Naive thymus-derived CD4-positive, alpha-beta T cell (primary cell): ENCODE measurements around the gene SWI5. TPM values are rescaled to one million over a fixed set of nuclear protein-coding genes. Genes with fewer than 3 reads are reported as not detected.

ENCODE experiments used
- ATAC-seq: fragments of 150-1000 bp; cut with Tn5 transposase; 2 replicates; pipeline ENCODE4 v1.10.0; 2021; ENCODE audit warnings: mild to moderate bottlenecking, moderate library complexity
- CTCF ChIA-PET: fragments of 350-600 bp; sonication (Branson Sonifier 250); formaldehyde crosslinking; loops from one replicate; lab custom pipeline; 2021; ENCODE audit warnings: antibody characterized with exemption; lab: Charles Lee
- POLR2A ChIA-PET: fragments of 350-600 bp; sonication (Branson Sonifier 250); formaldehyde crosslinking; loops from one replicate; lab custom pipeline; 2021; ENCODE audit warnings: antibody characterized with exemption, inconsistent platforms; lab: Charles Lee
- DNase-seq, 9 donors: peaks; one replicate each; pipeline versions ENCODE4 v3.0.0 to v3.0.0-alpha.2; 2020 to 2022; ENCODE audit warnings: mixed read lengths in 1 of 9
- H3K27ac ChIP-seq: one replicate; pipeline ENCODE4 v1.7.0; 2013; ENCODE audit warnings: mild to moderate bottlenecking, low read depth, low read length, moderate library complexity
- H3K27me3 ChIP-seq, 2 donors: one replicate each; pipeline ENCODE4 v1.7.0; 2013; ENCODE audit warnings: low read length in 2 of 2, mild to moderate bottlenecking in 2 of 2, moderate library complexity in 2 of 2; ENCODE audit not compliant: control insufficient read depth in 2 of 2, insufficient read depth in 2 of 2
- H3K36me3 ChIP-seq, 3 experiments: 1 replicate in 2 of 3; 2 replicates in 1 of 3; pipeline ENCODE4 v1.7.0; 2013; ENCODE audit warnings: low read length in 3 of 3, mild to moderate bottlenecking in 3 of 3, moderate library complexity in 1 of 3; ENCODE audit not compliant: insufficient read depth in 3 of 3, control insufficient read depth in 2 of 3
- H3K4me1 ChIP-seq, 2 donors: one replicate each; pipeline ENCODE4 v1.7.0; 2013; ENCODE audit warnings: low read length in 2 of 2, mild to moderate bottlenecking in 2 of 2, moderate library complexity in 1 of 2; ENCODE audit not compliant: control insufficient read depth in 2 of 2, insufficient read depth in 2 of 2
- H3K4me3 ChIP-seq: 2 replicates; pipeline ENCODE4 v1.7.0; 2013; ENCODE audit warnings: mild to moderate bottlenecking, low read length
- H3K9me3 ChIP-seq, 3 experiments: 1 replicate in 2 of 3; 2 replicates in 1 of 3; pipeline ENCODE4 v1.7.0; 2013; ENCODE audit warnings: low read length in 3 of 3; ENCODE audit not compliant: control insufficient read depth in 2 of 3
- H3K27ac Mint-ChIP-seq, 9 donors: one replicate each; pipeline ENCODE4 v1.8.0; 2020 to 2022; ENCODE audit warnings: mixed read lengths in 9 of 9, mild to moderate bottlenecking in 8 of 9, moderate library complexity in 5 of 9, inconsistent platforms in 2 of 9
- H3K27me3 Mint-ChIP-seq, 5 donors: one replicate each; pipeline ENCODE4 v1.8.0; 2021 to 2022; ENCODE audit warnings: mixed read lengths in 5 of 5, mild to moderate bottlenecking in 1 of 5
- H3K36me3 Mint-ChIP-seq, 5 donors: one replicate each; pipeline ENCODE4 v1.8.0; 2020 to 2022; ENCODE audit warnings: mixed read lengths in 5 of 5, mild to moderate bottlenecking in 3 of 5, inconsistent platforms in 1 of 5
- H3K4me1 Mint-ChIP-seq, 7 donors: one replicate each; pipeline ENCODE4 v1.8.0; 2020 to 2022; ENCODE audit warnings: mixed read lengths in 7 of 7, mild to moderate bottlenecking in 3 of 7, inconsistent platforms in 1 of 7
- H3K4me3 Mint-ChIP-seq, 10 donors: one replicate each; pipeline ENCODE4 v1.8.0; 2020 to 2022; ENCODE audit warnings: mild to moderate bottlenecking in 10 of 10, mixed read lengths in 10 of 10, moderate library complexity in 6 of 10, inconsistent platforms in 2 of 10
- H3K9me3 Mint-ChIP-seq, 11 donors: one replicate each; pipeline ENCODE4 v1.8.0; 2020 to 2022; ENCODE audit warnings: mixed read lengths in 11 of 11, mild to moderate bottlenecking in 4 of 11, inconsistent platforms in 1 of 11, moderate library complexity in 1 of 11
- intact Hi-C, 2 donors: fragments of 100-400 bp; cut with micrococcal nuclease; formaldehyde crosslinking; loops; one replicate each; pipeline ENCODE4 v1.15.1; 2023
- polyA plus RNA-seq, 2 donors: library from polyadenylated mRNA; unstranded; fragments of 300-500 nt; fragmentation: Illumina TruSeq; gene quantifications; one replicate each; pipeline ENCODE4 v1.2.3, GENCODE V29; 2021
- total RNA-seq, 6 experiments: library from RNA in 5 of 6; stranded (reverse) in 5 of 6; gene quantifications; 1 replicate in 5 of 6; 2 replicates in 1 of 6; pipeline ENCODE4 v1.2.3 and lab custom pipeline; 2021 to 2026

SWI5 gene
- total and polyA plus RNA-seq, 7 experiments from 2014 or later: 8.7 to 36.6 (median 11.1) TPM

GRCh38 chr9:128262687-128263086 lies 13.4 kb upstream of the SWI5 start:
- no peaks in the 10 kb centered on the region for H3K4me1 ChIP-seq
- H3K27ac Mint-ChIP-seq: no peak overlapping the region
- no peaks in the 10 kb centered on the region for H3K27me3 Mint-ChIP-seq
- peaks cover 0 to 73% (median 10%) of the 10 kb centered on the region in 3 experiments for H3K36me3 ChIP-seq
- no peaks in the 10 kb centered on the region for H3K27me3 ChIP-seq
- peaks cover 14 to 57% (median 25%) of the 10 kb centered on the region in 5 donors for H3K36me3 Mint-ChIP-seq
- no peaks in the 10 kb centered on the region for H3K9me3 Mint-ChIP-seq
- H3K4me1 Mint-ChIP-seq: peaks cover 0 to under 1% (median 0%) of the 10 kb centered on the region in 7 donors
- ATAC-seq: no peak
- no peak overlapping the region for H3K4me3 Mint-ChIP-seq
- no peak overlapping the region for H3K4me3 ChIP-seq
- H3K27ac ChIP-seq: no peak overlapping the region
- ChIA-PET CTCF (interaction anchor here (0.6 kb wide), 1 partner anchor 44 kb away, joined by 3 read pairs; no protein-coding TSS in a partner anchor), POLR2A (interaction anchor here (0.6 kb wide), 2 partner anchors 24 to 43 kb away, joined by 3 to 4 read pairs; no protein-coding TSS in a partner anchor)
- intact Hi-C loops: no loop called here
- no peaks in the 10 kb centered on the region for H3K9me3 ChIP-seq
- no peak for DNase-seq

- H3K27me3 Mint-ChIP-seq: no peaks in the 10 kb centered on the region
- H3K4me3 ChIP-seq: no peak overlapping the region
- ChIA-PET POLR2A (interaction anchor here (1.2 kb wide), 1 partner anchor 11 kb away, joined by 3 read pairs; the partner anchor contains the start of genes GOLGA2 and SWI5), CTCF (no interaction called here)
- peaks cover 13 to 47% (median 24%) of the 10 kb centered on the region in 5 donors for H3K36me3 Mint-ChIP-seq
- H3K36me3 ChIP-seq: peaks cover 0 to 54% (median 10%) of the 10 kb centered on the region in 3 experiments
- H3K9me3 Mint-ChIP-seq: no peaks in the 10 kb centered on the region
- DNase-seq (no peak), ATAC-seq (no peak)
- no peak overlapping the region for H3K27ac ChIP-seq
- peak overlapping the region in 1 of 9 donors; percentile 41 for H3K27ac Mint-ChIP-seq
- H3K4me3 Mint-ChIP-seq: no peak overlapping the region
- H3K4me1 Mint-ChIP-seq: no peaks in the 10 kb centered on the region
- H3K27me3 ChIP-seq: no peaks in the 10 kb centered on the region
- no peaks in the 10 kb centered on the region for H3K4me1 ChIP-seq
- no peaks in the 10 kb centered on the region for H3K9me3 ChIP-seq
- intact Hi-C loops: no loop called here
Observed at GRCh38 chr9:128265348-128265847, 10.7 kb upstream of the SWI5 start.

- intact Hi-C loops: no loop called here
- Mint-ChIP-seq H3K9me3 (no peaks in the 10 kb centered on the region), H3K27me3 (no peaks in the 10 kb centered on the region), H3K27ac (peak overlapping the region in 1 of 9 donors; percentile 82), H3K4me3 (peak overlapping the region in 1 of 10 donors; percentile 64), H3K4me1 (no peaks in the 10 kb centered on the region), H3K36me3 (peaks cover 5 to 47% (median 15%) of the 10 kb centered on the region in 5 donors)
- Histone ChIP-seq H3K36me3 (peaks cover 0 to 47% (median 3%) of the 10 kb centered on the region in 3 experiments), H3K27me3 (no peaks in the 10 kb centered on the region), H3K9me3 (no peaks in the 10 kb centered on the region), H3K4me1 (no peaks in the 10 kb centered on the region), H3K4me3 (no peak overlapping the region), H3K27ac (no peak overlapping the region)
- CTCF ChIA-PET: no interaction called here
- DNase-seq (no peak), ATAC-seq (no peak)
- POLR2A ChIA-PET: no interaction called here
Observed at GRCh38 chr9:128266868-128267590, 9.0 kb upstream of the SWI5 start.

- Mint-ChIP-seq H3K27ac (no peak overlapping the region), H3K4me3 (no peak overlapping the region), H3K27me3 (peaks cover 0 to 3% (median 0%) of the 10 kb centered on the region in 5 donors), H3K4me1 (peaks cover 8 to 28% (median 19%) of the 10 kb centered on the region in 7 donors), H3K36me3 (peaks cover 0 to 39% (median 9%) of the 10 kb centered on the region in 5 donors), H3K9me3 (peaks cover 0 to 4% (median 0%) of the 10 kb centered on the region in 11 donors)
- CTCF ChIA-PET: no interaction called here
- Histone ChIP-seq H3K4me1 (peaks cover 8 to 12% of the 10 kb centered on the region in 2 donors), H3K4me3 (no peak overlapping the region), H3K27me3 (no peaks in the 10 kb centered on the region), H3K36me3 (peaks cover 3 to 31% (median 3%) of the 10 kb centered on the region in 3 experiments), H3K27ac (no peak overlapping the region), H3K9me3 (no peaks in the 10 kb centered on the region)
- POLR2A ChIA-PET: no interaction called here
- ATAC-seq (no peak), DNase-seq (no peak)
- intact Hi-C loops: loop anchor here (10.0 kb wide), 2 partner anchors 414 to 496 kb away; partner anchors contain the start of genes SET (in 1 of the 2) and SH2D3C (in 1 of the 2)
Observed at GRCh38 chr9:128271112-128271511, 5.0 kb upstream of the SWI5 start.

GRCh38 chr9:128271512-128271911 lies 4.6 kb upstream of the SWI5 start:
- DNase-seq: no peak
- H3K27me3 Mint-ChIP-seq: peaks cover 0 to 7% (median 0%) of the 10 kb centered on the region in 5 donors
- no peak overlapping the region for H3K4me3 ChIP-seq
- CTCF ChIA-PET: no interaction called here
- no peaks in the 10 kb centered on the region for H3K9me3 ChIP-seq
- peak overlapping the region in 1 of 9 donors; percentile 49 for H3K27ac Mint-ChIP-seq
- no peak for ATAC-seq
- H3K36me3 ChIP-seq: peaks cover 3 to 31% (median 3%) of the 10 kb centered on the region in 3 experiments
- H3K4me3 Mint-ChIP-seq: no peak overlapping the region
- H3K27ac ChIP-seq: no peak overlapping the region
- POLR2A ChIA-PET: no interaction called here
- intact Hi-C loops: loop anchor here (10.0 kb wide), 2 partner anchors 413 to 497 kb away; partner anchors contain the start of genes SET (in 1 of the 2) and SH2D3C (in 1 of the 2)
- peaks cover 0 to 35% (median 10%) of the 10 kb centered on the region in 5 donors for H3K36me3 Mint-ChIP-seq
- H3K4me1 ChIP-seq: peaks cover 10 to 16% of the 10 kb centered on the region in 2 donors
- H3K27me3 ChIP-seq: no peaks in the 10 kb centered on the region
- peaks cover 0 to 8% (median 0%) of the 10 kb centered on the region in 11 donors for H3K9me3 Mint-ChIP-seq
- peaks cover 12 to 32% (median 23%) of the 10 kb centered on the region in 7 donors for H3K4me1 Mint-ChIP-seq

GRCh38 chr9:128274245-128274644 lies 1.8 kb upstream of the SWI5 start:
- no peak for ATAC-seq
- H3K36me3 Mint-ChIP-seq: peaks cover 0 to 26% (median 6%) of the 10 kb centered on the region in 5 donors

More at GRCh38 chr9:128274245-128274644, 1.8 kb upstream of the SWI5 start:
- POLR2A ChIA-PET: no interaction called here
- Histone ChIP-seq H3K27me3 (no peaks in the 10 kb centered on the region), H3K9me3 (no peaks in the 10 kb centered on the region), H3K36me3 (peaks cover 0 to 17% (median 3%) of the 10 kb centered on the region in 3 experiments), H3K27ac (no peak overlapping the region), H3K4me3 (no peak overlapping the region), H3K4me1 (peaks cover 16 to 21% of the 10 kb centered on the region in 2 donors)
- Mint-ChIP-seq H3K27me3 (peaks cover 0 to 7% (median 0%) of the 10 kb centered on the region in 5 donors), H3K27ac (peak overlapping the region in 6 of 9 donors; percentile 77 to 97 (median 96)), H3K4me3 (peak overlapping the region in 9 of 10 donors; percentile 94 to 98 (median 96)), H3K4me1 (peaks cover 24 to 47% (median 40%) of the 10 kb centered on the region in 7 donors), H3K9me3 (peaks cover 0 to 11% (median 0%) of the 10 kb centered on the region in 11 donors)
- CTCF ChIA-PET: no interaction called here
- no peak for DNase-seq
- intact Hi-C loops: loop anchor here (10.0 kb wide), 2 partner anchors 411 to 499 kb away; partner anchors contain the start of genes SET (in 1 of the 2) and SH2D3C (in 1 of the 2)
